ENCODE measurements around the gene SEPTIN2. TPM values are rescaled to one million over a fixed set of nuclear protein-coding genes. Genes with fewer than 3 reads are reported as not detected.

The SEPTIN2 gene
- total RNA-seq, 1 donor from 2014 or later: 460 TPM

GRCh38 chr2:241321886-241322285 is 6.2 kb downstream of the SEPTIN2 start:
- TF ChIP-seq CTCF (IDR thresholded peaks at IDR 0.05; ENCODE audit: unreplicated experiment): no peak
- Mint-ChIP-seq H3K27ac (peak overlapping the region; percentile 91), H3K4me3 (ENCODE audit: low read depth) (peak overlapping the region; percentile 0), H3K4me1 (ENCODE audit: low read depth) (peaks cover 56% of the 10 kb centered on the region), H3K27me3 (no peaks in the 10 kb centered on the region), H3K36me3 (ENCODE audit: insufficient read depth) (peaks cover 11% of the 10 kb centered on the region), H3K9me3 (ENCODE audit: low read depth) (no peaks in the 10 kb centered on the region)
- DNase-seq (ENCODE audit: low spot score, unreplicated experiment): no peak

- no peak for TF ChIP-seq CTCF (IDR thresholded peaks at IDR 0.05; ENCODE audit: unreplicated experiment)
- H3K27me3 Mint-ChIP-seq: no peaks in the 10 kb centered on the region
- H3K4me3 Mint-ChIP-seq (ENCODE audit: low read depth): no peak overlapping the region
- H3K4me1 Mint-ChIP-seq (ENCODE audit: low read depth): peaks cover 38% of the 10 kb centered on the region
- no peaks in the 10 kb centered on the region for H3K9me3 Mint-ChIP-seq (ENCODE audit: low read depth)
- H3K27ac Mint-ChIP-seq: peak overlapping the region; percentile 43
- no peak for DNase-seq (ENCODE audit: low spot score, unreplicated experiment)
- H3K36me3 Mint-ChIP-seq (ENCODE audit: insufficient read depth): peaks cover 18% of the 10 kb centered on the region
Measured at GRCh38 chr2:241323778-241324177, 8.1 kb downstream of the SEPTIN2 start.

GRCh38 chr2:241324775-241325174 is 9.1 kb downstream of the SEPTIN2 start:
- peaks cover 33% of the 10 kb centered on the region for H3K4me1 Mint-ChIP-seq (ENCODE audit: low read depth)
- H3K36me3 Mint-ChIP-seq (ENCODE audit: insufficient read depth): peaks cover 24% of the 10 kb centered on the region
- H3K9me3 Mint-ChIP-seq (ENCODE audit: low read depth): no peaks in the 10 kb centered on the region
- DNase-seq (ENCODE audit: low spot score, unreplicated experiment): no peak
- H3K27me3 Mint-ChIP-seq: no peaks in the 10 kb centered on the region
- H3K27ac Mint-ChIP-seq: peak overlapping the region; percentile 24
- no peak overlapping the region for H3K4me3 Mint-ChIP-seq (ENCODE audit: low read depth)
- TF ChIP-seq CTCF (IDR thresholded peaks at IDR 0.05; ENCODE audit: unreplicated experiment): no peak

- H3K4me3 Mint-ChIP-seq (ENCODE audit: low read depth): no peak overlapping the region
- TF ChIP-seq CTCF (IDR thresholded peaks at IDR 0.05; ENCODE audit: unreplicated experiment): no peak
- peaks cover 28% of the 10 kb centered on the region for H3K4me1 Mint-ChIP-seq (ENCODE audit: low read depth)
- peak overlapping the region; percentile 14 for H3K27ac Mint-ChIP-seq
- DNase-seq (ENCODE audit: low spot score, unreplicated experiment): no peak
- H3K36me3 Mint-ChIP-seq (ENCODE audit: insufficient read depth): peaks cover 24% of the 10 kb centered on the region
- H3K9me3 Mint-ChIP-seq (ENCODE audit: low read depth): no peaks in the 10 kb centered on the region
- H3K27me3 Mint-ChIP-seq: no peaks in the 10 kb centered on the region
Measured at GRCh38 chr2:241325257-241325656, 9.5 kb downstream of the SEPTIN2 start.

GRCh38 chr2:241329669-241330615 is 14.2 kb downstream of the SEPTIN2 start:
- H3K4me1 Mint-ChIP-seq (ENCODE audit: low read depth): peaks cover 2% of the 10 kb centered on the region
- no peak overlapping the region for H3K4me3 Mint-ChIP-seq (ENCODE audit: low read depth)
- H3K9me3 Mint-ChIP-seq (ENCODE audit: low read depth): no peaks in the 10 kb centered on the region
- peak overlapping the region; percentile 76 for H3K27ac Mint-ChIP-seq
- H3K27me3 Mint-ChIP-seq: no peaks in the 10 kb centered on the region
- no peak for DNase-seq (ENCODE audit: low spot score, unreplicated experiment)
- TF ChIP-seq CTCF (IDR thresholded peaks at IDR 0.05; ENCODE audit: unreplicated experiment): no peak
- peaks cover 37% of the 10 kb centered on the region for H3K36me3 Mint-ChIP-seq (ENCODE audit: insufficient read depth)
